HCT116 (cell line): ENCODE data around the gene CDK5RAP2.

Experiments
- CTCF ChIP-seq, 3 experiments: fragments of 200-600 bp in 1 of 3; sonication (generic) in 1 of 3; IDR thresholded peaks in 2 of 3; conservative IDR thresholded peaks in 1 of 3; 2 replicates each; pipeline ENCODE4 v1.5.1; 2012 to 2017; ENCODE audit warnings: low read depth in 2 of 3, low read length in 2 of 3, antibody characterized with exemption in 1 of 3, borderline replicate concordance in 1 of 3, control low read depth in 1 of 3, mild to moderate bottlenecking in 1 of 3, mixed read lengths in 1 of 3, mixed run types in 1 of 3, moderate library complexity in 1 of 3; ENCODE audit not compliant: insufficient read depth in 1 of 3
- ELF1 ChIP-seq: IDR thresholded peaks from 2 replicates; pipeline ENCODE4 v1.6.1; 2012; ENCODE audit warnings: low read depth, borderline replicate concordance
- EZH2 ChIP-seq: fragments of 200-600 bp; sonication (generic); IDR thresholded peaks from 2 replicates; pipeline ENCODE4 v1.6.1; 2017; ENCODE audit warnings: antibody characterized with exemption, mixed run types
- FOSL1 ChIP-seq: IDR thresholded peaks from 2 replicates; pipeline ENCODE4 v1.6.1; 2012; ENCODE audit warnings: low read depth
- YY1 ChIP-seq: IDR thresholded peaks from 2 replicates; pipeline ENCODE4 v1.6.1; 2011; ENCODE audit warnings: low read length, low read depth, moderate library complexity, mild to moderate bottlenecking; ENCODE audit not compliant: insufficient replicate concordance; ENCODE audit errors: extremely low read depth
- TF ChIP-seq, protein P1 (sequence below): IDR thresholded peaks from 2 replicates; pipeline ENCODE4 v1.6.1; 2012

DNA sequence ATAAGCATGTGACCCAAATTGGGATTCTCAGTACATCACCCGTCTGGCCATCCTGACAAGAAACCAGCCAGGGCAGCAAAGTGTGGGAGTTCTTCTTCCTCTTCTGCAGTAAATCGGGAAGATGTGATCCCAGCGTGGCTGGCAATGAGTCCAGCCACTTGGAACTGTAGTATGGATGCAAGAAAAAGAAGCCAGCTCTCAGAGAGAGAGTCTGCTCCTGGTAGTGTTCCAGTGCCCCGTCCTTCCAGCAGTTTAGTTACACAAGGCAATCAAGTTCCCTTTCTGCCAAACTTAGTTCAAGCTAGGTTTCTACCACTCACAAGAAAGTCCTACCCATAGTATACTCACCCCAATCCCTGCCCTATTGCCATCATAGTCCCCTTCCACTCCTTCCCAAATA lies 65.6 kb downstream of the CDK5RAP2 start:
- TF ChIP-seq, protein P1, sequence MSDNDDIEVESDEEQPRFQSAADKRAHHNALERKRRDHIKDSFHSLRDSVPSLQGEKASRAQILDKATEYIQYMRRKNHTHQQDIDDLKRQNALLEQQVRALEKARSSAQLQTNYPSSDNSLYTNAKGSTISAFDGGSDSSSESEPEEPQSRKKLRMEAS = no peak
- TF ChIP-seq EZH2 (no peak), CTCF (IDR thresholded peaks at IDR 0.05 in 2 of 3, conservative IDR thresholded peaks at IDR 0.05 in 1 of 3; ENCODE audit: borderline replicate concordance in 1 of 3, insufficient read depth in 1 of 3, low read depth in 2 of 3, low read length in 2 of 3) (no peak), ELF1 (no peak), YY1 (no peak), FOSL1 (no peak)
